Brain microvascular endothelial cell (primary cell): ENCODE data around the gene COA1.

Experiments used
- DNase-seq: peaks from one replicate; pipeline ENCODE4 v3.0.0-alpha.2; 2020
- H3K27ac ChIP-seq: fragments of 250-450 bp; sonication (Bioruptor Pico); 2 replicates; pipeline ENCODE4 v1.5.1; 2020; ENCODE audit warnings: mild to moderate bottlenecking, moderate library complexity
- H3K27me3 ChIP-seq: fragments of 250-450 bp; sonication (Bioruptor Pico); replicated peaks from 2 replicates; pipeline ENCODE4 v1.5.1; 2020; ENCODE audit warnings: mild to moderate bottlenecking
- H3K36me3 ChIP-seq: fragments of 250-450 bp; sonication (Bioruptor Pico); replicated peaks from 2 replicates; pipeline ENCODE4 v1.5.1; 2020; ENCODE audit warnings: mild to moderate bottlenecking
- H3K4me3 ChIP-seq: 2 replicates; pipeline ENCODE4 v1.5.1; 2011; ENCODE audit warnings: low read depth, mild to moderate bottlenecking, control low read depth, low read length, moderate library complexity
- CTCF ChIP-seq: IDR thresholded peaks from 2 replicates; pipeline ENCODE4 v1.5.1; 2011; ENCODE audit warnings: low read depth, mild to moderate bottlenecking, moderate library complexity, low read length, control low read depth, inconsistent platforms; ENCODE audit errors: missing control alignments
- in situ Hi-C: cut with HindIII; loops from 2 replicates; pipeline ENCODE4 v1.10.0; 2017; ENCODE audit warnings: low sequenced_read_pairs, low pct_ligation_motif_present

Gene COA1

GRCh38 chr7:43764807-43765491 lies 35.6 kb upstream of the COA1 start:
- H3K27me3 ChIP-seq, result no peaks in the 10 kb centered on the region
- no peak overlapping the region for H3K27ac ChIP-seq
- no peak for DNase-seq
- in situ Hi-C loops, result no loop called here
- no peak for TF ChIP-seq CTCF
- no peak overlapping the region for H3K4me3 ChIP-seq
- H3K36me3 ChIP-seq, result no peaks in the 10 kb centered on the region

GRCh38 chr7:43764039-43764761 lies 34.9 kb upstream of the COA1 start:
- no peak overlapping the region for H3K27ac ChIP-seq
- no peak overlapping the region for H3K4me3 ChIP-seq
- in situ Hi-C loops, result no loop called here

GRCh38 chr7:43763183-43763582 lies 33.9 kb upstream of the COA1 start:
- no peak overlapping the region for H3K4me3 ChIP-seq
- no peaks in the 10 kb centered on the region for H3K36me3 ChIP-seq
- no peak for DNase-seq
- no peak overlapping the region for H3K27ac ChIP-seq
- H3K27me3 ChIP-seq, result no peaks in the 10 kb centered on the region
- no peak for TF ChIP-seq CTCF
- in situ Hi-C loops, result no loop called here

More at GRCh38 chr7:43764039-43764761, 34.9 kb upstream of the COA1 start:
- DNase-seq, result peak; percentile 27
- Histone ChIP-seq H3K36me3 (no peaks in the 10 kb centered on the region), H3K27me3 (no peaks in the 10 kb centered on the region)
- TF ChIP-seq CTCF, result no peak

- DNase-seq, result no peak
- Histone ChIP-seq H3K4me3 (no peak overlapping the region), H3K27me3 (no peaks in the 10 kb centered on the region), H3K27ac (no peak overlapping the region), H3K36me3 (no peaks in the 10 kb centered on the region)
- in situ Hi-C loops, result no loop called here
- no peak for TF ChIP-seq CTCF
Measured at GRCh38 chr7:43761938-43762692, 32.8 kb upstream of the COA1 start.

GRCh38 chr7:43761382-43761781 lies 32.1 kb upstream of the COA1 start:
- no peak for DNase-seq
- no peak for TF ChIP-seq CTCF
- in situ Hi-C loops, result no loop called here
- H3K4me3 ChIP-seq, result no peak overlapping the region
- no peaks in the 10 kb centered on the region for H3K36me3 ChIP-seq
- no peaks in the 10 kb centered on the region for H3K27me3 ChIP-seq
- no peak overlapping the region for H3K27ac ChIP-seq
